GM13977 (cell line): ENCODE measurements around the gene SH3RF2.

Experiments used
- DNase-seq: peaks from one replicate; pipeline ENCODE4 v3.0.0; 2012; ENCODE audit warnings: low spot score
- in situ Hi-C: fragments of 300-500 bp; cut with MboI; formaldehyde crosslinking; loops from one replicate; pipeline ENCODE4 v1.12.0; 2022; ENCODE audit warnings: low sequenced_read_pairs, low pct_unique_long_range_greater_than_20kb, mixed read lengths, inconsistent platforms; ENCODE audit not compliant: unreplicated experiment
- TF ChIP-seq, protein P1 (sequence below): IDR thresholded peaks from 2 replicates; pipeline ENCODE4 v1.5.1; 2012; ENCODE audit warnings: mild to moderate bottlenecking, control low read depth; ENCODE audit not compliant: insufficient read depth; ENCODE audit errors: extremely low read depth, missing control alignments

Gene SH3RF2

GRCh38 chr5:146112476-146112875, 176.1 kb downstream of the SH3RF2 start:
- no peak for DNase-seq
- TF ChIP-seq, protein P1, sequence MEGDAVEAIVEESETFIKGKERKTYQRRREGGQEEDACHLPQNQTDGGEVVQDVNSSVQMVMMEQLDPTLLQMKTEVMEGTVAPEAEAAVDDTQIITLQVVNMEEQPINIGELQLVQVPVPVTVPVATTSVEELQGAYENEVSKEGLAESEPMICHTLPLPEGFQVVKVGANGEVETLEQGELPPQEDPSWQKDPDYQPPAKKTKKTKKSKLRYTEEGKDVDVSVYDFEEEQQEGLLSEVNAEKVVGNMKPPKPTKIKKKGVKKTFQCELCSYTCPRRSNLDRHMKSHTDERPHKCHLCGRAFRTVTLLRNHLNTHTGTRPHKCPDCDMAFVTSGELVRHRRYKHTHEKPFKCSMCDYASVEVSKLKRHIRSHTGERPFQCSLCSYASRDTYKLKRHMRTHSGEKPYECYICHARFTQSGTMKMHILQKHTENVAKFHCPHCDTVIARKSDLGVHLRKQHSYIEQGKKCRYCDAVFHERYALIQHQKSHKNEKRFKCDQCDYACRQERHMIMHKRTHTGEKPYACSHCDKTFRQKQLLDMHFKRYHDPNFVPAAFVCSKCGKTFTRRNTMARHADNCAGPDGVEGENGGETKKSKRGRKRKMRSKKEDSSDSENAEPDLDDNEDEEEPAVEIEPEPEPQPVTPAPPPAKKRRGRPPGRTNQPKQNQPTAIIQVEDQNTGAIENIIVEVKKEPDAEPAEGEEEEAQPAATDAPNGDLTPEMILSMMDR: no peak
- in situ Hi-C loops: no loop called here
